ENCODE results near the gene TARDBP.

- TF ChIP-seq CTCF (IDR thresholded peaks at IDR 0.05), result no peak
- no peak for TF ChIP-seq POLR2A (IDR thresholded peaks at IDR 0.05)
These were observed 52.5 kb downstream of the TARDBP start for GRCh38 chr1:11064942-11065341.

Data from esophagus squamous epithelium (tissue), 4 donors.